Measurements from ENCODE around the gene HELZ. TPM values are rescaled to one million over a fixed set of nuclear protein-coding genes. Genes with fewer than 3 reads are reported as not detected.
"Not testable (repeated sequence)": the region's sequence is repeated elsewhere in the genome, so short reads cannot be mapped to it uniquely, and the experiment has no call there.

The HELZ gene
- polyA plus RNA-seq, 1 donor, result 27.0 TPM

DNA sequence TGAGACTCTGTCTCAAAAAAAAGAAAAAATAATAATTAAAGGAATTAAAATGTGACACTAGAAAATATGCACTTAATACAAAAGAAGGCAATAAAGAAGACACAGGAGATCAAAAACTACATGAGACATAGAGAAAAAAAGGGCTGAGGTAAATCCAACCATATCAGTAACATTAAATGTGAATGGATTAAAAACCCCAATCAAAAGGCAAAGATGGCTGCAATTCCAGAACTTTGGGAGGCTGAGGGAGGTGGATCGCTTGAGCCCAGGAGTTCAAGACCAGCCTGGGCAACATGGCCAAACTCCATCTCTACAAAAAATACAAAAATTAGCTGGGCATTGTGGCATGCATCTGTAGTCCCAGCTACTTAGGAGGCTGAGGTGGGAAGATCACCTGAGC, 103.0 kb downstream of the HELZ start:
- not testable (repeated sequence) for DNase-seq

DNA sequence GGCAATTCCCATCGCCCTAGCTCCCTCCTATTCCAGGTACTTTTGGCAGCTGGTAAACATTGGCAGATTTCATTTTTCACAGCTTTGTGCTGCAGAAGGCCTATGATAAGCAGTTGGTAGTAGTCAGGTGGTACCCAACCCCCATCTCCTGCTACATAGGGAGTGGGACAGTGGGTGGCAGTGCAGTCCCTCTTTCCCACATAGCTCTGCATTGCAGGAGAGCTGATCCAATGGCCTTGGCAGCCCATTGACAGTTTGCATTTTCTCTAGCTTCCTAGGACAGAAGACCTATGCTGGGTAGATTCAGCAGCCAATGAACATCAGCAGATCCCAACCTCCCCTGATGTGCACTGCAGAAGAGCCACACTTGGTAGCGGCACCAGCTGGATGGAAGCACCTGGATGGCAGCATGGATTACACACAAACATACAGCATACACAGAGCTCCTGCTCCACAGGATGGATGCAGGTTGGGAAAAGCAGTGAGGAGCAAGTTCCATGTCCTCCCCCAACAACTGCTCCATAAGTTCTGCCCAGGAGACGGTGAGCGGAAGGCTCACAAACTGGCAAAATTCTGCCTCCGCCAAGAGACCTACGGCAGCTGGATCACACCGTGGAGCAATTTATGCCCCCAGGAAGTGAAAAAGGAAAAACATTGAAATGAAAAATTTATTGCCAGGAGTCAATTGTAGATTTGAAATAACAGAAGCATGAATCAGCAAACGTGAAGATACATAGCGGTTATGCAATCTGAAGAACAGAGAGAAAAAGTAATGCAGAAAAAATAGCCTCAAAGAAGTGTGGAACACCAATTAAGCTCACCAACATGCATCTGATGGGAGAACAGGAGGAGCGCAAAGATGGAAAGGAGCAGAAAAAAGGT, 105.0 kb downstream of the HELZ start:
- DNase-seq, result no peak

DNA sequence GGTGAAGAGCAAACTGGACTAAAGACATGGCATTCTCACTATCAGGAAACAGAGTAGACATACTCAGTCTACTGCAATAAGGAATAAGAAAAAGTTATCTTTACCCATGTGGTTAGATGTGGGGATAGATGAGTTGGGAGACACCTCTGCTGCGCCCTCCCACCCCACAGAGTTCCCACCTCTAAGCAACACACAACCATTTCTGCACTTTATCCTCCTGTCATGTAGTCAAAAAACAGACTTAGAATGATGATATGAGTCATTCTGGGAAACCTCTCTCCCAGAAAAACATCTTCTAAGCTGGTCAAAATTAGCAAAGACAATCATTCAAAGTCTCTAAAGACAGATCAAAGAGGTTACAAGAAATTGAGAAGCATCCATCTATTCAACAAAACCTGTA, 105.7 kb downstream of the HELZ start:
- no peak for DNase-seq

DNA sequence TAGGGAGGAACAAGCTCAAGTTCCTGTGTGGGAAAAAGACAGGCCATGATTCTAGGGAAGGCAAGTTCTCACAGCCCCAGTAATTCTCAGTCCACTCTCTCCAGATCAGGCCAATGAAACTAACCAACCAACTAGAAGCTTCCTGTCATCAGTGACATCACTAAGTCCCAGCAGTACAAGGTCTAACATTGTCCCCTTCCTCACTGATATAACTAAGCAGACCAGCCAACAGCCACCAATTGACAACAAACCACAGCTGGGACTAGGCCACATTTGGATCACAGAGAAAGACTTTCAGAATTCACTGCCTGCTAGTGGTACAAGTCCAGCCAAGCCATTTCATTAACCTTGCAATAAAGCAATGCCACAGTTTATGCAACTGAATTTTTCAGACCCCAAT, 106.6 kb downstream of the HELZ start:
- DNase-seq, result no peak

DNA sequence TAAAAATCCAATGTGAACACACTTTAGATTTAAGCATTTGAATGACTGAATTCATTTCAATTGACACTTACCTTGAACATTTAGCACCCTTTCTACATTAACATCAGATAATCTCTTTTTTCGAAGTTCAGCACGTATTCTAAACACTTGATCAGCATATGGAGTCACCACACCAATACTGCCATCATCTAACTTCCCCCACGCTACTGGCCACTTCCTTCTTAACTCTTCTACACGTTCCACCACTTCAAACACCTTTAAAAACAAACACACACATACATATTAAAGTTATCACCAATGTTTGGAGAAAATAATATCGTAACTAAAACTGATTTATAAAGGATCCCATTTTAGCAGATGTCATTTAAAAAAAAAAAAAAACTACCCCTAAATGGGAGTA, 107.1 kb downstream of the HELZ start:
- DNase-seq, result no peak

DNA sequence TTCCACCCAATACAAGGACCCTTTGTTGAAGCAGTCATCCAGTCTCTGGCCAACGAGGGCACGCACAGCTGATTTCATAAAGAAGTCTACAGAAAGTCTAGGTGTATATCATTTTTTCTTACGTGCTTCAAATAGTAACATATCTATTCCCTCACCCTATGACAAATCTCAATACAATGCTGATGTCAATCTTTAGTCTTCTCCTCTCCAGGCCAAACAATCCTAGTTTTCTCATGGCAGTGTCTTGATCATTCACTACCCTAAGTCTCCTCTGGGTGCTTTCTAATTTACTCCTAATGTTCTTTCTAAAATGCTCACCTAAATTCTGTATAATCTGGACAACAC, 108.0 kb downstream of the HELZ start:
- no peak for DNase-seq

DNA sequence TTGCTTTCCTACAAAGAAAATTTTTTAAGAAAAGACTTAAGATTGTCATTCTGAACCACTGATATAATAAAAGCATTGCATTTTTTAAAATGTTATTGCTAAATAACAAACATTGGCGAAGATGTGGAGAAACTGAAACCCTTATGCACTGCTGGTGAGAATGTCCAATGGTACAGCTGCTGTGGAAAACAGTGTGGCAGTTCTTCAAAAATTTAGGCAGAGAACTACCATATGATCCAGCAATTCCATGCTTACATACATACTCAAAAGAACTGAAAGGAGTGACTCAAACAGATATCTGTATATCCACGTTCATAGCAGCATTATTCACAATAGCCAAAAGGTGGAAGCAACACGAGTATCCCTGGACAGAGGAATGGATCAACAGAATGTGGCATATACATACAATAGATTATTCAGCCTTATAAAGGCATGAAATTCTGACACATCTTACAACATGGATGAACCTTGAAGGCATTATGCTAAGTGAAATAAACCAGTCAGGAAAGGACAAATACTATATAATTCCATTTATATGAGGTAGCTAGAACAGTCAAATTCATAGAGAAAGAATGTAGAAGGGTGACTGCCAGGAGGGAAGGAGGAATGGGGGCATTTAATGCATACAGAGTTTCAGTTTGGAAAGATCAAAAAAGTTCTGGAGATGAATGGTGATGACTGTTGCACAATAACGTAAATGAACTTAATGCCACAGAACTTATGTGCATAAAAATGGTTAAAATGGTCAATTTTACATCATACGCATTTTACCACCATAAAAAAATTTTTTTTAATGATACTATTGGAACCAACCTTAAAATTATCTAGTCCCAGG, 108.6 kb downstream of the HELZ start:
- no peak for DNase-seq

DNA sequence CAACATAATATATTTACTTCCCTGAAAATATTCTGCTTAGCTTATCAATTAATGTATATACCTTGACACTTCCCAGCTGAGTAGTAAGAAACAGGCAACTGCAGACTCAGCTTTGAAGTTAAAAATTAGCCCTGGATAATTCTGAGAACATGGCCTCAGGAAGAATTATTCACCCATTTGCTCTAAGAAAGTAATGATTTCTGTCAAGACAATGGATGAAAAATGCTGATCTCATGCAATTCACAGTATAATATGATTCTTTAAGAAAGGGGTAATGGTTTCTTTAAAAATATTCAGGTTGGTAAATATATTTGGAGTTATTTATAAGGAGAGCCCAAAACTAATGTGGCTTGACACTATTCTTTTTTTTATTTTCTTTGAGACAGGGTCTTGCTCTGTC, 111.8 kb downstream of the HELZ start:
- no peak for DNase-seq

DNA sequence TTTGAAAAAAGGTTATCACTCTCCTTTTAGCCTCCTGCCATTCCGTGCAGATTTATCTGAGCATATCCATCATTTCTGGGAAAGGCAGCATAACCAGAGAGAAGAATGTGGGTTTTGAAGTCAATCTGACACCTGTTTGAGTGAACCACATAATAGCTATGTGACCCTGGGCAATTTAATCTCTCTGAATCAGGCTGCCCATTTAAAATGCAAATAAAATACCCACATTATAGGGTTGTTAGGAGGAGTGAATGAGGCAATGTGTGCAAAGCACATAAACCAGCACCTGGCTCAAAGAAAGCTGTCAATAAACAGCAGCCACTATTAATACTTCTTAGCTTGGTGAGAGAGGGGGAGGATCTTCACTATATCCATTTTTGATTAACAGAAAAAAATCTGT, 112.6 kb downstream of the HELZ start:
- DNase-seq, result no peak

DNA sequence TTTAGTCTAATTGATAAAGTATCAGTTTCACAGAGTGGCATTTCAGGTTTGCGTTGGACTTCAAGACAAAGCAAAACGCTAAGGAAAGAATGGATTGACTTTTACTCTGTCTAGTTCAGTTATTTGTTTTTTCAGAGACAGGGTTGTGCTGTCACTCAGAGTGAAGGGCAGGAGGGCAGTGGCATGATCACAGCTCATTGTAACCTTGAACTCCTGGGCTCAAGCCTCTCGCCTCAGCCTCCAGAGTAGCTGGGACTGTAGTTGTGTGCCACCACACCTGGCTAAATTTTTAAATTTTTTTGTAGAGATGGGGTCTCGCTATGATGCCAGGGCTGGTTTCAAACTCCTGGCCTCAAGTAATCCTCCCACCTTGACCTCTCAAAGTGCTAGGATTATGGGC, 114.2 kb downstream of the HELZ start:
- DNase-seq, result no peak

DNA sequence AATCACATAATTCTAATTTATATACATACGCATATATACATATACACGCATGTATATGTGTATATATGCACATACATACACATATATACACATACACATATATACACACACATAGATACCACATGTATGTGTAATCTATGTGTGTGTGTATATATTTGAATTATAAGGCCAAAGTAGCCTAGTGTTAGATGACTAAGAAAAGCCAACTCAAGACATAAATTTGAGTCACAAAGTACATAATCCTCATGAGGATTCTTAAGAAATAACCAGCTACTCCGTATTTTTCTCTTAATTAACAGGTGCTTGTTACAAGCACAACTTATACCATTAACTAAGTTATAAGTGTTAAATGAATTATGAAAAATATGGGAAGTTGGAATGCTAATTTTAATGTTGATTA, 115.7 kb downstream of the HELZ start:
- no peak for DNase-seq

DNA sequence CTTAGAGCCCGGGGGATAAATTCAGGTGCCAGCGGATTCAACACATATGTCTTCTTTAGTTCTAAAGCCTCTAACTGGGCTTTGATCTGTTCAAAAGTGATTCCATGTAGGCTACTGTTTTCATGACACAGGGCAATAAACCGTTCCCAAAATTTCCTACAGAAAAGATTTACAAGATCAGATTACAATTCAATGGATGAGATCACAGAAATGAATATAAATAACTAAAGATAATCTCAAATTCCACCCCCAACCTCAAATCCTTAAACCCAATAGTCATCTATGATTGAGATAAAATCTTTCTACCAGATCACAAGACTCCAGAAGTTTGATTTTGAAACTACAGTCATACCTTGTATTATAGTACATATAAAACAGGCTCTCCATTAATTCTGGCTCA, 116.3 kb downstream of the HELZ start:
- no peak for DNase-seq

DNA sequence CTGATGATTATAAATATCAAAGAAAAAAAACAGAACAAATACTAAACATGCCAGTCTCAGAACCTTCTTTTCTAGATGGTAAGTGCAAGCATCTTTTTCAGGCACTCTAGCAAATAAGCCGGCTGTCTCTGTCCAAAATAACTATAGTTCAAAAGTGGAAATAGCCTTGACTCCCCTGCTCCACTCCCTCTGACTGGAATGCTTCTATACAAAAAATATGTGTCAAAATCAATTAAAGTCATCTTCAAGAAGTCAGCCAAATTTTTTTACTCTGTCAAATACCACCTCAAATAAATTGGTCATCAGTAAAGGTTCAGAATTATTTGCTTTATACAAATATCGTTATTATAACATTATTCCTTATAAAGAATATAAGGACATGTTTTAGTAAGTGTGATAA, 117.1 kb downstream of the HELZ start:
- DNase-seq, result no peak

DNA sequence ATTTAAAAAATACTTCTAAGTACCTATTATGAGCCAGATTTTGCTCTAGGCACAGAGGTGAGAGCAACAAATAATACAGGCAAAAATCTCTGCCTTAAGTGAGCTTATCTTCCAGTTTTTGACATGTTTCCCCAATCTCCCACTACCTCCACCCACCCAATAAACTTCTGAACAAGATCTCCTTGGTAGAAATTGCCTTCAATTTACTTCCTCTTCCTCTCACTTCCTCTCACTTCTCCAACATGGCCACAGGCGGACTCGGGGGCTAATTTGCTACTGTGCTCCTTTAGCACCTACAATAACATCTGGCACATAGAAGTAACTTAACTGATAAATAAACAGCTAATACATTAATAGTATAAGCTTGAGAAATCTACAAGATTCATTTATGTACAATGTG, 118.0 kb downstream of the HELZ start:
- DNase-seq, result no peak

DNA sequence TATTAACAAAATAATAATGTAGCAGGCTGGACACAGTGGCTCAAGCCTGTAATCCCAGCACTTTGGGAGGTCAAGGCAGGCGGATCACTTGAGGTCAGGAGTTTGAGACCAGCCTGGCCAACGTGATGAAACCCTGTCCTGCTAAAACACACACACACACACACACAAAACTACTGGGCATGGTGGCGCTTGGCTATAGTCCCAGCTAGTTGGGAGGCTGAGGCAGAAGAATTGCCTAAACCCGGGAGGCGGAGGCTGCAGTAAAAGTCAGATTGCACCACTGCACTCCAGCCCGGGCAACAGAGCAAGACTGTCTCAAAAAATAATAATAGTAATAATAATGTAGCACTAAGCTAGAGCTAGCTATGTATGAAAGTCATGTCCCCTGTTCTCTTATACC, 118.5 kb downstream of the HELZ start:
- not testable (repeated sequence) for DNase-seq

DNA sequence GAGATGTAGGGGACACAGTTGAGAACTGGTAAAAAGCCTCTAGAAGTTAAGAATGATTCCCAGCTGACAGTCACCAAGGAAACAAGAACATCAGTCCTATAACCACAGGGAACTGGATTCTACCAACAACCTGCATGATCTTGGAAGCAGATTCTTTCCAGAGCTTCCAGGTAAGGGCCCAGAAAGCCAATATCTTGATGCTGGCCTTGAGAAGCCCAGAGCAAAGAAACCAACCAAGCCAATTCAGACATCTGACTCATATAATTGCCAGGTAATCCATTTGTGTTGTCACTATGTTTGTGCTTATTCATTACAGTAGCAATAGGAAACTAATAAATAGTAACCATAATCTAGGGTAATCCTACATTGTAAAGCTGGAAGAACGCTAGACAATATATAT, 119.1 kb downstream of the HELZ start:
- no peak for DNase-seq

DNA sequence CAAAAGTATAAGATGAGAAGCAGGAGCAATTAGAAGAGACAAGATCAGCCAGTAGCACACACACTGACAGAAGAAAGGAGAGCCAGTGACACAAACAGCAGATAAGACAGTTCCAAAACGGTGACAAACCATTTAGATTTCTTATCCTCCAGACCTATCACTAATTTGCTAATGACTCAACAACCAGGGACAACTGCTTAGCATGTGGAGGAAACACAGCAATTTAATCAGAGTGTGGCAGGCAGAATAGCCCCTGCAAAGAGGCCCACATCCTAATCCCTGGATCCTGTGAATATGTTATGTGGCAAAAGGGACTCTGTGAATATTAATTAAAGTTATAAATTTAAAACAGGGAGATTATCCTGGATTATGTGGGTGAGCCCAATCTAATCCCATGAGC, 119.6 kb downstream of the HELZ start:
- no peak for DNase-seq

DNA sequence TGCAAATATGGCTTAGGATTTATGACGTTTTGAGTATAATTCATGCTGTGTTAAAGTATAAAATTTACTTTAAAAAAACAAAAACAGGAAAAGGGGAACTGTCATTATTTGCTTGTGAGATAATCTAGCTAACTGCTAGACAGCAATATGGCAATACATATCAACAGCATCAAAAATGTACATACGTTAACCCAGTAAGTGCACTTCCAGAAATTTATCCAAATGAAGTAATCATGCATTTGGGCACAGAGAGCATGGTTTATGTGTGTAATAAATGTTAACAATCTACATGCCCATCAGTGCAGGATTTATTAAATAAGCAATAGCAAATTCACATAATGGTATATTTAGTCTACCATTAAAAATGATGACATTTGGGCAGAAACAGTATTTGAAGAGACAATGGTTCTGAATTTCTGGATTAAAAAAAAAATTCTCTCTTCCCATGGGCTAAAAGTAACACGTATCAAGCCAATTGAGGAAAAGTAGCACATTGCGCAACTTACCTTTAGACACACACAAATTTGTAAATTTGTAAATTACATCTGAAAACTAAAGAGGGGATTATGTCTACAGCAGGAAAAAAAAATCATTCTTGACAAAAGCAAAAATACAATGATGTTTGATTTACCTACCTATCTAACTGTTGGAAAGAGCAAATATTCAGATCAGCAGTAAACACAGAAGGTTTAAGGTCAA, 120.4 kb downstream of the HELZ start:
- DNase-seq, result no peak

DNA sequence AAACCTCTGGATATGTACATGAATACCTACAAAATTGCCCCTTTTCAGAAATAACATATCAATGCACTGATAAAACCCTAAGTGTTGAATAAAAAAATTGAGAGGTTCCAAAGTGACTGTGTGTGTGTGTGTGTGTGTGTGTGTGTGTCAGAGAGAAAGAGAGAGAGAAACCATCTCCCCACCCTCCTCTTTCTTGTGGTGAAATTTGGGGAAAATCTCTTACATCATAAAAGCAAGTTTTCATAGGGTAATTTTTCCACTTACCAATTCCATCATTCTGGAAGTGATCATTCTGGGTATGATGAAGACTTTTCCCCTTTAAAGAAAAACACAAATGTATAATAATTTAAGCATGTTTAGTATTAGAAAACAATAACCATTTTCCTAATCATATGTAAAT, 121.3 kb downstream of the HELZ start:
- DNase-seq, result no peak

DNA sequence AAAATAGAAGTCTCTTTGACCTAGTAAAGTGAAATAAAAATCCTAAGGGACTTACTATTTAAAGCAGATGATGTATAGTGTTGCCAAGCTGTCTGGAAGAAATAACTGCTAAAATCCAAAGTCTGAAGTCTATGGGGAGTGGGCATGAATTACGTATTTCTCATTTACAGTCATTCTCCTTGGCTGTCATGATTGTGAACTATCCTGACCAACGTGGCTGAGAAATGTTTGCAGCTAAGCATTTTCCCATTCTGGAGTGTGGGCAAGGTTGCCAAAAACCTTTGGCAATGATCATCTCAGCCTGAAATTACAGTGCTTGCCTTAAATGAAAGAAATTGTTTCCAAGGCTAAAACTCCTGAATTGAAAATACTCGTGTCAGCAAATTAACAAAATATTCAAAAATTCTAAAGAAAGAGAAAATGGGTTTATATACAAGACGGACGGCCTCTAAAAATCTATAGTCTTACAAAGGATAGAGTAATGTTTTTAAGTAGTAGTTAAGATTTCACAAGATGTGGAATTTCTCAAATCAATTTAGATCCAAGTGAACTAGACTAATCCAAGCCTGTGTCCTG, 123.6 kb downstream of the HELZ start:
- DNase-seq, result peak; percentile 79

DNA sequence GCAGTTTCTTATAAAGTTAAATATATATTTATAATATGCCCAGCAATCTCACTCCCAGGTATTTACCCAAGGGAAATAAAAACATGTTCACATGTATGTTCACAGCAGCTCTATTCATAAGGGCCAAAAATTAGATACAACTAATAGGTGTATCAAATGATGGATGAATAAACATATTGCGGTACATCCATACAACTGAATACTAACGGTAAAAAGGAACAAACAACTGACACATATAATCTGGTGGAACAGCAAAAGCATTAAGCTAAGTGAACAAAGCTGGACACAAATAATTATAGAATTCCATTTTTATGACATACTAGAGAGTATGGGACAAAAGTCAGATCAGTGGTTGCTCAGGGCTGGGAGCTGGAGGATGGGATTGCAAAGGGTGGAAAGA, 125.9 kb downstream of the HELZ start:
- DNase-seq, result no peak

DNA sequence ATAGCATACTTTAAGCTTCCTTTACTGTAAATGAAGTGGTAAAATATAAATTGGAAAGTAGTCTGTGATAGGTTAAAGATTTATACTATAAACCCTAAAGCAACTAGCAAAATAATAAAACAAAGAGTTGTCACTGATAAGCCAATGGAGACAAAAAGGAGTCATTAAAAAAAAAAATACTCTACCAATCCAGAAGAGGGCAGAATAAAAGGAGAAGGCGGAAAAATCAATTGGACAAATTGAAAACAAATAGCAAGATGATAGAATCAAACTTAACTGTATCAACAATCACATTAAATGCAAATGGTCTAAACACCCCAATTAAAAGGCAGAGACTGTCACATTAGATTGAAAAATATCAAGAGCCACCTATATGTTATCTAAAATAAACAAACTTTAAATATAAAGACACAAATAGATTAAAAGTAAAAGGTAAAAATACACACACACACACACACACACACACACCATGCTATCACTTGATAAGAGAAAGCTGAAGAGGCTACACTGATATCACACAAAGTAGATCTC, 128.9 kb downstream of the HELZ start:
- no peak for DNase-seq

DNA sequence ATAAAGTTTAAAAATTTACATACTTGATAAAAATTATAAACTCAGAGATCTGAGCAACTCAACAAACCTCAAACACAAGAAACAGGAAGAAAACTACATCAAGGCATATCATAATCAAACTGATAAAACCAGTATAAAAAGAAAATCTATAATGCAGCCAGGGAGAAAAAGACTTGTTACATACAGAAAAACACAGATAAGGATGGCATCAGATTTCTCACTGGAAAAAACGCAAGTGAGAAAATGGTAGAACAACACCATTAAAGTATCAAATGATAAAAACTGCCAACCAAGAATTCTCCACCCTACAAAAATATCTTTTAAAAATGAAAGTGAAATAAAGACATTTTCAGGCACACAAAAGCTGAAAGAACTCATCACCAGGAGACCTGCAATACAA, 129.6 kb downstream of the HELZ start:
- DNase-seq, result no peak
